Epithelial cell of esophagus (primary cell): ENCODE data around the gene NCF2.

Source experiments
- DNase-seq: peaks from one replicate; pipeline ENCODE4 v3.0.0; 2010; ENCODE audit warnings: low read depth
- H3K4me3 ChIP-seq: 2 replicates; pipeline ENCODE4 v1.5.1; 2011; ENCODE audit warnings: mild to moderate bottlenecking, low read length, control low read depth
- TF ChIP-seq, protein P1 (sequence below): IDR thresholded peaks from 2 replicates; pipeline ENCODE4 v1.5.1; 2011; ENCODE audit warnings: low read depth, mild to moderate bottlenecking, low read length, control low read depth, inconsistent platforms; ENCODE audit not compliant: insufficient read depth; ENCODE audit errors: missing control alignments

NCF2 gene

DNA sequence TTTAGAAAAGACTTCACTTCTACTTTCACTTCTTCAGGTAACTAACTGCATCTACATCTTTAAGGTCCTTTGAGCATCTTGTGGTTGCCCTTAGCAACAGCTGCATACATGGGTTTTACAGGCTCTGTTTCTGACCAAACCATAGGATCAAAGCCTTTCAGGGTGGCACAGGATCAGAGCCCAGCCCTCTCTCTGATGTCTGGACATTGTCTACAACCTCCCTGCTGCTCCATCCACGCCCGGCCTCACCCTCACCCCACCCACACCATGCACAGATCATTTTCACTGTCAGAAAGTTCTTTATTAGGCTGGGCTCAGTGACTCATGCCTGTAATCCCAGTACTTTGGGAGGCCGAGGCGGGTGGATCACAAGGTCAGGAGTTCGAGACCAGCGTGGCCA is 5.2 kb downstream of the NCF2 start:
- TF ChIP-seq, protein P1, sequence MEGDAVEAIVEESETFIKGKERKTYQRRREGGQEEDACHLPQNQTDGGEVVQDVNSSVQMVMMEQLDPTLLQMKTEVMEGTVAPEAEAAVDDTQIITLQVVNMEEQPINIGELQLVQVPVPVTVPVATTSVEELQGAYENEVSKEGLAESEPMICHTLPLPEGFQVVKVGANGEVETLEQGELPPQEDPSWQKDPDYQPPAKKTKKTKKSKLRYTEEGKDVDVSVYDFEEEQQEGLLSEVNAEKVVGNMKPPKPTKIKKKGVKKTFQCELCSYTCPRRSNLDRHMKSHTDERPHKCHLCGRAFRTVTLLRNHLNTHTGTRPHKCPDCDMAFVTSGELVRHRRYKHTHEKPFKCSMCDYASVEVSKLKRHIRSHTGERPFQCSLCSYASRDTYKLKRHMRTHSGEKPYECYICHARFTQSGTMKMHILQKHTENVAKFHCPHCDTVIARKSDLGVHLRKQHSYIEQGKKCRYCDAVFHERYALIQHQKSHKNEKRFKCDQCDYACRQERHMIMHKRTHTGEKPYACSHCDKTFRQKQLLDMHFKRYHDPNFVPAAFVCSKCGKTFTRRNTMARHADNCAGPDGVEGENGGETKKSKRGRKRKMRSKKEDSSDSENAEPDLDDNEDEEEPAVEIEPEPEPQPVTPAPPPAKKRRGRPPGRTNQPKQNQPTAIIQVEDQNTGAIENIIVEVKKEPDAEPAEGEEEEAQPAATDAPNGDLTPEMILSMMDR, result no peak
- no peak overlapping the region for H3K4me3 ChIP-seq
- DNase-seq, result peak; percentile 36

DNA sequence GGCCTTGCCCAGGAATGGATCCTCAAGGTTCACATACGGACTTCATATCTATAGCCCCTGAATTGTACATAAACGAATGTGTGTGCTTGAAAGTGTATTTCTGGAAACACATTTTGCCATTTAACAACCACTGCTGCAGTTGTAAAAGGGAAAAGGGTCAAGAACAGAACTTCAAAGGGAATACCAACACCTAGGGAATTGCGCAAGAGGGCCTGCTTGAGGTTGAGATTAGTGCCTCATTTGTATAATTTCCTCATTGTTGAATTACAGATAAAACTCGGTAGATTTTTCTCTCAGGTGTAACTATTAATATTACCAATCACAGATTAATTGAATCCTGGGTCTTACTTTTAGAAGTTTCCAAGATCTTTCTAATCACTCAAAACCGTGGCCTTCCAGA is 6.1 kb downstream of the NCF2 start:
- TF ChIP-seq, protein P1, result no peak
- DNase-seq, result no peak

DNA sequence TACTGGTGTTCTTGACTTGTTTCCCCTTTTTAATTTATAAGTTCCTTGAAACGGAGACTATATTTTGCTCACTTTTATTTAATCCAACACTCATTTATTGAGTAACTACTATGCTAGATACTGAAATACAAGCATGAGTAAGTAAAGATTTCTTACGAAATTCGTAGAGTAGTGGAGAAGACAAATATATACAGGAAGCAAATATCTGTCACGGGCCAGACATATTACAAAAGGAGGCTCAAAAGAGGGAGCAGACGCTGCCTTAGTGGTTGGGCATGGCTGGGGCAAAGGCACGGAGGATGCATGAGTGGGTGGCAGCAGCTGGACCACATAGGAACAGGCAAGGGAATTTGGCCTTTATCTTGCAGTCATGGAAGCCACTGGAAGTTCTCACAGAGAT is 6.8 kb downstream of the NCF2 start:
- TF ChIP-seq, protein P1, result no peak
- peak; percentile 34 for DNase-seq

More for the DNA sequence above, 6.1 kb downstream of the NCF2 start:
- H3K4me3 ChIP-seq, result no peak overlapping the region

DNA sequence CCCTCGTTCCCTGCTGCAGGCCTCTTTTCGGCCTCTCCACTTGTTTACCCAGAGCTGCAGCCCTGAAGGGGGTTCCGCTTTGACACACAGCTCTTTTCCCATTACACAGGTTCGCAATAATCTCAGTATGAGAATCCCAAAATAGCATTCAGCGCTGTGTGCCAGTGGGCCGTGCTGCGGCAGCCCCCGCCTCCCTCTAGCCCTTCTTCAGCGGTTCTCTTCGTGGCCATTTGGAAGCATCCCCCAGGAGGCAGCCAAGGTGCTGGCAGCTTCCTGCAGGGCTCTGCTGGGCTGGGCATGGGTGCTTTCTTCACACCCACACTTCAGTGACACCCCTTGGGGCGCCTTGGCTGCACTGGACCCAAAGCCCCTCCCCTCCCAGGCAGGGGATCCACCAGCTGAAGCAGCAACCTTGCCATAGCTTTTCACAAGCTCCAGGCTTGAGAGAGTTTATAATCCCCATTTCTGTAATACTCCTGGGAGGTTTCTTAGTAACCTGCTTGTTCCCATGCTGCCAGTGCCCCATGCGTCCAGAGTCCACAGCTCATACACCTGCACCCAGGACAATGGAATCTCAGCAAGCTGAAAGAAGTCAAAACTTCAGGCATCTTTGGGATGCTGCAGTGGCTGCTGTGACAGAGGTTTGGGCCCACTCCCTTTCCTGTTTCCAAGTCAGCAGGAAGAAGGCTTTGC is 8.1 kb downstream of the NCF2 start:
- no peak for DNase-seq

More for the DNA sequence above, 6.8 kb downstream of the NCF2 start:
- no peak overlapping the region for H3K4me3 ChIP-seq

DNA sequence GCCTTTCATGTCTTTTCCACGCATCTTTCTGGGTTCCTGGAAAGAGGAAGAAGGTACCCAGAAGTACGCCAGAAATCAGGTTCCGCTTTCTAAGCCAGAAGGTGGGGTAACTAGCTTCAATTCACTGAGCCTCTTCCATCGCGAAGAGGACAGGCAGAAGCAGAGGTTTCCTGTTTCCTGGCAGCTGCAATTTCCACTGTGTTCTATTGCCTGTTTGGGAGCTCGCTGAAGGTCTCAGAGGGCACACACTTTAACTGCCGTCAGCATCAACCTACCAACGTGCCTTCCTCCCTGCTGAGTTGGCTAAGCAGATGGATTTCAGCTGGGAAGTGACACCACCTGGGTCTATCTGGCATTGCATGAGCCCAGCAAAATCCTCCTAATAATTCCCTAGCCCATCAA is 10.0 kb downstream of the NCF2 start:
- DNase-seq, result peak; percentile 43
- TF ChIP-seq, protein P1, result peak; percentile 37
- H3K4me3 ChIP-seq, result no peak overlapping the region

More for the DNA sequence above, 8.1 kb downstream of the NCF2 start:
- H3K4me3 ChIP-seq, result no peak overlapping the region
- TF ChIP-seq, protein P1, result no peak

DNA sequence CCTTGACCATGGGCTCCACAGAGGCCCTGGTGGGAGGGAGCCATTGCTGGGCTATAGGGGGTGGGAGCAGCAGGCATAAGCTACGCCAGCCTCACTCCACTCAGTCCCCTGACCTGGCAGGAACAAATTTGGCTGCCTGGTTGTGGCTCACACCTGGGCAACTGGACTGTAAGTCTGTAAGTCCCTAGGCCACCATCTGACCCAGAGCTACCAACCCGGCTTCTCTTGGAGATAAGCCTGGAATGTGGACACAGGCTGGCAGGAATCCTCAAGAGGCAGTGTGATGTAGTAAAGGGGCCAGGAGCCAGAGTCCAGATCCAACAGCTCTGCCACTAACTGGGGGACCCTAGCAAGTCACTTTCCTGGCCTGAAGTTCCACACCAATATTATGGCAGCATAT is 11.4 kb downstream of the NCF2 start:
- H3K4me3 ChIP-seq, result no peak overlapping the region
- TF ChIP-seq, protein P1, result no peak
- DNase-seq, result no peak
